Sigmoid colon (tissue), 7 donors: ENCODE results near the gene ACOT6. TPM values are rescaled to one million over a fixed set of nuclear protein-coding genes. Genes with fewer than 3 reads are reported as not detected.
A peak's percentile ranks its signal among the peaks of the same experiment; 100 is the strongest.
"Not testable (repeated sequence)": the region's sequence is repeated elsewhere in the genome, so short reads cannot be mapped to it uniquely, and the experiment has no call there.

Experiments
- DNase-seq: peaks from one replicate; pipeline ENCODE4 v3.0.0-alpha.2; 2019
- H3K27ac ChIP-seq, 4 donors: fragments of 200-600 bp; sonication (generic); one replicate each; pipeline ENCODE4 v1.5.1; 2016 to 2019; ENCODE audit warnings: mild to moderate bottlenecking in 1 of 4
- H3K27me3 ChIP-seq, 3 donors: fragments of 200-600 bp; sonication (generic); one replicate each; pipeline ENCODE4 v1.5.1; 2019; ENCODE audit warnings: mild to moderate bottlenecking in 1 of 3
- H3K36me3 ChIP-seq, 4 donors: fragments of 200-600 bp; sonication (generic); one replicate each; pipeline ENCODE4 v1.5.1; 2016 to 2019
- H3K4me1 ChIP-seq, 4 donors: fragments of 200-600 bp; sonication (generic); one replicate each; pipeline ENCODE4 v1.5.1; 2017 to 2019
- H3K4me3 ChIP-seq, 4 donors: fragments of 200-600 bp; sonication (generic); one replicate each; pipeline ENCODE4 v1.5.1; 2017 to 2019; ENCODE audit warnings: mild to moderate bottlenecking in 2 of 4, moderate library complexity in 1 of 4
- H3K9me3 ChIP-seq, 4 donors: fragments of 200-600 bp in 3 of 4; sonication (generic) in 3 of 4; one replicate each; pipeline versions ENCODE4 v1.5.1 to v1.6.1; 2013 to 2019
- EP300 ChIP-seq, 4 donors: sonication (generic); formaldehyde crosslinking; IDR thresholded peaks; one replicate each; pipeline ENCODE4 v1.6.1; 2017; ENCODE audit warnings: antibody characterized with exemption in 4 of 4
- POLR2A ChIP-seq, 2 donors: fragments of 450-650 bp; IDR thresholded peaks; one replicate each; pipeline ENCODE4 v1.6.1; 2016; ENCODE audit warnings: antibody characterized with exemption in 2 of 2, mild to moderate bottlenecking in 2 of 2, moderate library complexity in 2 of 2
- POLR2AphosphoS5 ChIP-seq, 4 donors: sonication (generic); formaldehyde crosslinking; IDR thresholded peaks; one replicate each; pipeline ENCODE4 v1.6.1; 2017; ENCODE audit warnings: antibody characterized with exemption in 4 of 4
- WGBS, 2 donors: extraction: QIAGEN DNeasy Blood & Tissue Kit; methylation state at CpG; one replicate each; pipeline ENCODE4 v1.1.7; 2013; 5-methylcytosine and 5-hydroxymethylcytosine counted together
- intact Hi-C: fragments of 100-400 bp; cut with DNase I; formaldehyde crosslinking; loops from one replicate; pipeline ENCODE4 v1.15.1; 2023
- polyA plus RNA-seq, 3 donors: library from polyadenylated mRNA; stranded (reverse); fragments of 200-250 nt; gene quantifications; one replicate each; pipeline ENCODE4 v1.2.3, GENCODE V29; 2013
- total RNA-seq, 4 donors: library from RNA; depleted of rRNA; stranded (reverse); fragments of >200 nt; gene quantifications; one replicate each; pipeline ENCODE4 v1.1.0, GENCODE V29; 2016
- TF ChIP-seq, protein P1 (sequence below), 4 experiments: fragments of 450-650 bp in 3 of 4; fragments of 200-600 bp in 1 of 4; IDR thresholded peaks; one replicate each; pipeline ENCODE4 v1.5.1; 2016 to 2019; ENCODE audit warnings: antibody characterized with exemption in 4 of 4, mild to moderate bottlenecking in 3 of 4, moderate library complexity in 2 of 4
- donor health status: healthy with polysubstance abuse.
- donor health status: Bipolar disorder and iron deficiency.
- donor health status: healthy.

Gene ACOT6
- total and polyA plus RNA-seq, 7 donors, result not detected

DNA sequence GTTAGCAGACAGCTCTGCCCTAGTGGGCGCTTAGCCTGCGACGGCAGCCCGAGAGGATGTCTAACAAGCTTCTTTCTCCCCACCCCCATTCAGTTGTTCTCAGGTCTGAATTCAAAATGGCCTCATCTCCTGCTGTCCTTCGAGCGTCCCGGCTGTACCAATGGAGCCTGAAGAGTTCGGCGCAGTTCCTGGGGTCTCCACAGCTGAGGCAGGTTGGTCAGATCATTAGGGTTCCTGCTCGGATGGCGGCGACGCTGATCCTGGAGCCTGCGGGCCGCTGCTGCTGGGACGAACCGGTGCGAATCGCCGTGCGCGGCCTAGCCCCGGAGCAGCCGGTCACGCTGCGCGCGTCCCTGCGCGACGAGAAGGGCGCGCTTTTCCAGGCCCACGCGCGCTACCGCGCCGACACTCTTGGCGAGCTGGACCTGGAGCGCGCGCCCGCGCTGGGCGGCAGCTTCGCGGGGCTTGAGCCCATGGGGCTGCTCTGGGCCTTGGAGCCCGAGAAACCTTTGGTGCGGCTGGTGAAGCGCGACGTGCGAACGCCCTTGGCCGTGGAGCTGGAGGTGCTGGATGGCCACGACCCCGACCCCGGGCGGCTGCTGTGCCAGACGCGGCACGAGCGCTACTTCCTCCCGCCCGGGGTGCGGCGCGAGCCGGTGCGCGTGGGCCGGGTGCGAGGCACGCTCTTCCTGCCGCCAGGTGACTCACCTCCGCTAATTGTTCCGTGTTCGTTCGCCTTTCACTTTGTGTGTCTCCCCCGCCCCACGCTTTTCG lies 42.9 kb upstream of the ACOT6 start, which contains the start of gene ACOT2:
Gene ACOT2 (plus strand): TSS at position 29 of the 774 bp plus-strand sequence. CDS start 28 bp downstream, at position 57.
- not testable (repeated sequence) for H3K9me3 ChIP-seq, H3K36me3 ChIP-seq, H3K27me3 ChIP-seq
- 0 to 1% methylated on average over 83 of the region's 83 CpGs for WGBS, 2 donors
- intact Hi-C loops, result loop anchor here (5.0 kb wide), 2 partner anchors 42 to 62 kb away; no protein-coding TSS in a partner anchor
- DNase-seq, result peak; percentile 97
- Histone ChIP-seq H3K4me3 (peak within 1 kb of the TSS; percentile 55 to 82 (median 68)), H3K4me1 (peaks cover 0 to 39% (median 6%) of the 10 kb centered on the region in 4 donors), H3K27ac (peak within 1 kb of the TSS; percentile 86 to 97 (median 92))
- TF ChIP-seq POLR2A (IDR thresholded peaks at IDR 0.05), result peak; percentile 44 to 50
- TF ChIP-seq POLR2AphosphoS5 (IDR thresholded peaks at IDR 0.05), result peak; percentile 73 to 82 (median 78)
- TF ChIP-seq, protein P1, sequence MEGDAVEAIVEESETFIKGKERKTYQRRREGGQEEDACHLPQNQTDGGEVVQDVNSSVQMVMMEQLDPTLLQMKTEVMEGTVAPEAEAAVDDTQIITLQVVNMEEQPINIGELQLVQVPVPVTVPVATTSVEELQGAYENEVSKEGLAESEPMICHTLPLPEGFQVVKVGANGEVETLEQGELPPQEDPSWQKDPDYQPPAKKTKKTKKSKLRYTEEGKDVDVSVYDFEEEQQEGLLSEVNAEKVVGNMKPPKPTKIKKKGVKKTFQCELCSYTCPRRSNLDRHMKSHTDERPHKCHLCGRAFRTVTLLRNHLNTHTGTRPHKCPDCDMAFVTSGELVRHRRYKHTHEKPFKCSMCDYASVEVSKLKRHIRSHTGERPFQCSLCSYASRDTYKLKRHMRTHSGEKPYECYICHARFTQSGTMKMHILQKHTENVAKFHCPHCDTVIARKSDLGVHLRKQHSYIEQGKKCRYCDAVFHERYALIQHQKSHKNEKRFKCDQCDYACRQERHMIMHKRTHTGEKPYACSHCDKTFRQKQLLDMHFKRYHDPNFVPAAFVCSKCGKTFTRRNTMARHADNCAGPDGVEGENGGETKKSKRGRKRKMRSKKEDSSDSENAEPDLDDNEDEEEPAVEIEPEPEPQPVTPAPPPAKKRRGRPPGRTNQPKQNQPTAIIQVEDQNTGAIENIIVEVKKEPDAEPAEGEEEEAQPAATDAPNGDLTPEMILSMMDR (IDR thresholded peaks at IDR 0.05), result peak in 1 of 4 experiments; percentile 14

DNA sequence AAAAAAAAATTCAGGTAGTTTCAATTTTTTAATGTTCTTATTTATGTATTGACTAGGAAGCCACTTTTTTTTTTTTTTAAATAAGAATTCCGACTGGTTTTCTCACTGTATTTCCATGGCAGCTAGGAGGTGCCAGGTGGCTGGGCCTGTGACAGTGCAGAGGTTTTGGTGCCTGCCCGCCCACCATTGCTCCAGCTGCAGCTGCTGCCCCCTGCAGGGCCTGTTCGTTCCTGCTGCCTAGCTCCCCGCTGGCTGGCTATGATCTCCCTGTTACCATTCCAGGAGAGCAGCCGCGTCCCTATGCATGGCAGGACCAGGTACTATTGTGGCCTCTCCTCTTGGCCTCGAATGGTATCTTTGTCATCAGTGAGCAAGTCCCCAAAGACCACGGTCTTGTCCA lies 41.4 kb upstream of the ACOT6 start:
- peak; percentile 81 for DNase-seq
- H3K4me3 ChIP-seq, result peak overlapping the region in 3 of 4 donors; percentile 55 to 79 (median 57)
- intact Hi-C loops, result loop anchor here (5.0 kb wide), 1 partner anchor 61 kb away; no protein-coding TSS in a partner anchor
- H3K27ac ChIP-seq, result peak overlapping the region; percentile 86 to 97 (median 92)
- not testable (repeated sequence) for H3K36me3 ChIP-seq, H3K27me3 ChIP-seq, H3K9me3 ChIP-seq
- peaks cover 0 to 39% (median 6%) of the 10 kb centered on the region in 4 donors for H3K4me1 ChIP-seq
- TF ChIP-seq, protein P1 (IDR thresholded peaks at IDR 0.05), result peak; percentile 15 to 51 (median 40)
- WGBS, 2 donors, result 32 to 48% methylated on average over 8 of the region's 8 CpGs

DNA sequence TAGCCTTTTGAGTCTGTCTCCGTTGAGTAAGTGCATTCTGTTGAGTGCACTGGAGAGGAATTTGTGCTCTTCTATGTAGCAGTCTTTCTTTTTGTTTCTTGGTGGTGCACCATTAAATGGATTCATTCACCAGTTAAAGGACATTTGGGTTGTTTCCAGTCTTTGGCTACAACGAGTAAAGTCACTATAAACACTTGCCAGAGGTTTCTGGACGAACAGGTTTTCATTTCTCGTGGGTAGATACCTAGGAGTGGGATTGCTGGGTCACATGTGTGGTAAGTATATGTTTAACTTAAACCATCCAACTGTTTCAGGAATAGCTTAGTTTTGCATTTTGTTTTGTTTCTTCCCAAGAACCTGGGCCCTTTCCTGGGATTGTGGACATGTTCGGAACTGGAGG lies 39.3 kb upstream of the ACOT6 start:
- peaks cover 0 to 14% (median 4%) of the 10 kb centered on the region in 4 donors for H3K36me3 ChIP-seq
- 57 to 77% methylated on average over 5 of the region's 5 CpGs for WGBS, 2 donors
- peak overlapping the region in 1 of 4 donors; percentile 14 for H3K27ac ChIP-seq
- H3K4me1 ChIP-seq, result peaks cover 0 to 20% (median 3%) of the 10 kb centered on the region in 4 donors
- H3K27me3 ChIP-seq, H3K9me3 ChIP-seq, H3K4me3 ChIP-seq, DNase-seq: not testable (repeated sequence)
- intact Hi-C loops, result loop anchor here (5.0 kb wide), 1 partner anchor 59 kb away; no protein-coding TSS in a partner anchor

DNA sequence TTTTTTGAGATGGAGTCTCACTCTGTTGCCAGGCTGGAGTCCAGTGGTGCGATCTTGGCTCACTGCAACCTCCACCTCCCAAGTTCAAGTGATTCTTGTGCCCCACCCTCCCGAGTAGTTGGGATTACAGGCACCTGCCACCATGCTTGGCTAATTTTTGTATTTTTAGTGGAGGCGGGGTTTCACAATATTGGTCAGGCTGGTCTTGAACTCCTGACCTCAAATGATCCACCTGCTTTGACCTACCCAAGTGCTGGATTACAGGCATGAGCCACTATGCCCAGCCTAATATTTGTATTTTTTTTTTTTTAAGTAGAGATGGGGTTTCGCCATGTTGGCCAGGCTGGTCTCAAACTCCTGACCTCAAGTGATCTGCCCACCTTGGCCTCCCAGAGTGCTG lies 38.6 kb upstream of the ACOT6 start:
- Histone ChIP-seq H3K36me3 (peaks cover 0 to 18% (median 7%) of the 10 kb centered on the region in 4 donors), H3K4me1 (peaks cover 0 to 13% (median 2%) of the 10 kb centered on the region in 4 donors)
- WGBS, 2 donors, result 95% methylated on average over 4 of the region's 4 CpGs
- intact Hi-C loops, result loop anchor here (5.0 kb wide), 1 partner anchor 59 kb away; no protein-coding TSS in a partner anchor
- not testable (repeated sequence) for H3K9me3 ChIP-seq, DNase-seq, H3K27me3 ChIP-seq, H3K27ac ChIP-seq, H3K4me3 ChIP-seq

DNA sequence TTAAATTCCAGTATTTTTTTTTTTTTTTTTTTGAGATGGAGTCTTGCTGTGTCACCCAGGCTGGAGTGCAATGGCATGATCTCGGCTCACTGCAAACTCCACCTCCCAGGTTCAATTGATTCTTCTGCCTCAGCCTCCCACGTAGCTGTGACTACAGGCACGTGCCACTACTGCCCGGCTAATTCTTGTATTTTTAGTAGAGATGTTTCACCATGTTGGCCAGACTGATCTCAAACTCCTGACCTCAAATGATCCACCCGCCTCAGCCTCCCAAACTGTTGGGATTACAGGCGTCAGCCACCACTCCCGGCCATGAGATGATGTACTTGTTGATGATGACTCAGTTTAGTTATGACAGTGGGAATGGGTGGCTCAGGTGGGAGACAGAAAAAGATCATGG lies 38.1 kb upstream of the ACOT6 start:
- not testable (repeated sequence) for H3K27ac ChIP-seq, H3K4me3 ChIP-seq, H3K9me3 ChIP-seq, H3K27me3 ChIP-seq, DNase-seq
- Histone ChIP-seq H3K36me3 (peaks cover 0 to 19% (median 7%) of the 10 kb centered on the region in 4 donors), H3K4me1 (peaks cover 0 to 13% (median 2%) of the 10 kb centered on the region in 4 donors)
- intact Hi-C loops, result loop anchor here (5.0 kb wide), 1 partner anchor 58 kb away; no protein-coding TSS in a partner anchor
- 96 to 97% methylated on average over 7 of the region's 7 CpGs for WGBS, 2 donors

DNA sequence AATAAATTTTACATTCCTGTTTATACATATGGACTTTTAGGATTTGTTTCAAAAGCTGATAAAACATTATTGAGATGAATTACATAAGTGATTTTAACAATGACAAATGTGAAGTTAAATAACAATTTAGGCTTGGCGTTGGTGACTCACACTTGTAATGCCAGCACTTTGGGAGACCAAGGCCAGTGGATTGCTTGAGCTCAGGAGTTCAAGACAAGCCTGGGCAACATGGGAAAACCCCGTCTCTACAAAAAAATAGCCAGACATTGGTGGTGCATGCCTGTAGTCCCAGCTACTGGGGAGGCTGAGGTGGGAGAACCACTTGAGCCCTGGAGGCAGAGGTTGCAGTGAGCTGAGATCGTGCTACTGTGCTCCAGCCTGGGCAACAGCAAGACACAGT lies 35.9 kb upstream of the ACOT6 start:
- Histone ChIP-seq H3K4me3 (no peak overlapping the region), H3K27ac (no peak overlapping the region), H3K27me3 (no peaks in the 10 kb centered on the region), H3K4me1 (peaks cover 0 to 4% (median 0%) of the 10 kb centered on the region in 4 donors), H3K9me3 (no peaks in the 10 kb centered on the region), H3K36me3 (peaks cover 0 to 22% (median 7%) of the 10 kb centered on the region in 4 donors)
- intact Hi-C loops, result no loop called here
- 90 to 91% methylated on average over 3 of the region's 3 CpGs for WGBS, 2 donors
- DNase-seq, result no peak
- TF ChIP-seq, protein P1 (IDR thresholded peaks at IDR 0.05), result no peak
- TF ChIP-seq POLR2AphosphoS5 (IDR thresholded peaks at IDR 0.05) (no peak), EP300 (IDR thresholded peaks at IDR 0.05) (no peak), POLR2A (IDR thresholded peaks at IDR 0.05) (no peak)

DNA sequence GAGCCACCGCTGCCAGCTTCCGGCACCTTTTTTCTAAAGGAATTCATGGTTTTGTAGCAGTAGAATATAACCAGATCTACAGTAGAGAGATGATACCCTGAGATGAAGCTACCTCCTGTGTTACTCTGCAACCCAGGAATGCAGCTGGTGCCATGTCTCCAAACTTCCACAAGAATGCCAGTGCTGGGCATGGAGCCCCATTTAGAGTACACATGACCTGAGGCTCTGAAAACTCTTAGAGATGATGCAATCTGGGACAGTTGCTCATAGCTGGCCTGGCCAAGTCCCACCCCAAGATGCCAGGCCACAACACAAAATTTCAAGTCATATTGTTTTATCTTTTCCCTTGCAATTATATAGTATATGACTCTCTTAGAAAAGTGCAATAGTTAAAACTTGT lies 35.1 kb upstream of the ACOT6 start:
- intact Hi-C loops, H3K4me1 ChIP-seq, H3K9me3 ChIP-seq, DNase-seq, H3K4me3 ChIP-seq, H3K27me3 ChIP-seq, H3K27ac ChIP-seq: not testable (repeated sequence)
- peaks cover 0 to 22% (median 7%) of the 10 kb centered on the region in 4 donors for H3K36me3 ChIP-seq
- 100% methylated on average over 2 of the region's 2 CpGs for WGBS, 2 donors

DNA sequence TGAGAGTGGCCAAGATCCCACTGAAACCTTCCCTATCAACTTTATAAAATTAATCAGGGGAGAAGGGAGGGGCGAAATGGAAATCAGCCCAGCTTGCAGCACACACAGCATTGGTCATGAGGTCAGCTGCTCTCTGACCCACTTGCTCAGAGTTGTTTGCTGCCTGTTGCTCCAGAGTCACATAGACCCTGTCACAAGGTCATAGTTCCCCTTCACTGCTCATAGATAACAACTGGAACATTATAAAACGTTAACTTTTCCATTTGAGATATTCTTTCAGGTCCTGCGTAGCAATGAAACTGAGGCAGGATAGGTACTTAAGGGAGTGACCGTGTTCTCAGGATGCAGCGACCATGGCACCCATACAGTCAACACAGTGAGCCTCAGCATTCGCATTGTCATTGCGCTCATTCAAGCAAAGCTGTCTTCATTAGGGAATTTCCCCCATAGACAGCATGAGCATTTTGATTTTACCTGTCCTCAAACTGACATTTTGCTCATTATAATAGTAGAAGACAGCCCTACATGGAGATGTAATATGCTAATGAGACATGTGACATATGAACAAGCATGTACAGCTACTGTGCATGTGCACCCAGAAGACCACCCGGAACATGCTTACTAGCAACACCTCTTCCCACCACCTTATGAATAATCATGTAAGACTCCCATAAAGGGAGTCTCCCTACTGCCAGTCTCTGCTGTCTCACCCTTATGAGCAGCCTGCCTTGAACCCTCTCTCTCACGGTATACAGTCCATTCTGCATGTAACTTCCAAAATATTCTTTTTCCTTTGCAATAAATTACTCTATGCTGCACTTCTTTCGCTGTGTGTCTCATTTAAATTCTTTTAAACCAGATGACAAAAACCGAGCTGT lies 30.0 kb upstream of the ACOT6 start:
- WGBS, 2 donors, result 88 to 89% methylated on average over 10 of the region's 11 CpGs
- H3K4me3 ChIP-seq, H3K27me3 ChIP-seq, H3K9me3 ChIP-seq, DNase-seq, H3K4me1 ChIP-seq, H3K27ac ChIP-seq, intact Hi-C loops: not testable (repeated sequence)
- H3K36me3 ChIP-seq, result peaks cover 0 to 14% (median 6%) of the 10 kb centered on the region in 4 donors
